Measurements from ENCODE around the gene TAB2.
"Not testable (repeated sequence)": the region's sequence is repeated elsewhere in the genome, so short reads cannot be mapped to it uniquely, and the experiment has no call there.

TAB2 gene

DNA sequence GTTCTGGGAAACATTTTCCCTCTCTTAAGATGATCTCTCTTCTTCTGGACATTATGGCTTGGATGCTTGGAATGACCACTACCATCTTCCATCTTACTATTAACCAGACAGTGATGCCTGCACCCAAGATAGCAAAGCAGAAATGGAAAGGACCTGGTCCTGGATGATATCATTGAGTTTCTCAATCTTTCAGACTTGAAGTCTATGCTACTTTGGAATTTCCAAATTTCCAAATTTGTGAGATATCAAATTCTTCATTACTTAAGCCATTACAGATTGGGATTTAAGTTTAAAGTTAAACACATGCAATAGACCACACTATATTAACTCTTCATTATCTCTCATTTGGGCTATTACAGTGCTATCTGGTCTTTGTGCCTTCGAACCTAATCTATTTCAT, 3.7 kb upstream of the TAB2 start:
- no peak for DNase-seq

DNA sequence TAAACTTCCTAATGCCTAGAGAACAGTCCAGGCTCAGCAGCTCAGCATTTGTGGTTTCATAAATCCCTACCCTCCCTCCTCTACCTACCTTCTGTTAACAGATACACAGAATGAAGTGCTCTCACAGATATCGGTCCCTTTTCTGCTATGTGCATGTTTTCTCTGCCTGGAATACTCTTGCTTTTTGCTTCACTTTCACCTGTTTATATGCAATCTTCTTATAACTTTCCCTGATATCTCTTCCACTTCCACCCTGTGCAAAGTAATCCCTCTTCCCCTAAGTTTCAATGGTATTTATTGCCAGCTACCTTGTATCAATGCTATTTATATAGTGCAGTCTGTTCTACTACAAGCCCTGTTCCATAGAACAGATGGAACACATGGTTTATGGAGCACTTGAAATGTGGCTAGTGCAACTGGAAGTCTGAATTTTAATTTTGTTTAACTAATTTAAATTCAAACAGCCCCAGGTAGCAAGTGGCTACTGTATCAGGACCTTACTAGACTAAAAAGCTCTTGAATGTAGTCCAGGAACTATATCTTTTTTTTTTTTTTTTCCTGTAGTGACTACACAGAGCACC, 3.1 kb upstream of the TAB2 start:
- DNase-seq, result no peak

DNA sequence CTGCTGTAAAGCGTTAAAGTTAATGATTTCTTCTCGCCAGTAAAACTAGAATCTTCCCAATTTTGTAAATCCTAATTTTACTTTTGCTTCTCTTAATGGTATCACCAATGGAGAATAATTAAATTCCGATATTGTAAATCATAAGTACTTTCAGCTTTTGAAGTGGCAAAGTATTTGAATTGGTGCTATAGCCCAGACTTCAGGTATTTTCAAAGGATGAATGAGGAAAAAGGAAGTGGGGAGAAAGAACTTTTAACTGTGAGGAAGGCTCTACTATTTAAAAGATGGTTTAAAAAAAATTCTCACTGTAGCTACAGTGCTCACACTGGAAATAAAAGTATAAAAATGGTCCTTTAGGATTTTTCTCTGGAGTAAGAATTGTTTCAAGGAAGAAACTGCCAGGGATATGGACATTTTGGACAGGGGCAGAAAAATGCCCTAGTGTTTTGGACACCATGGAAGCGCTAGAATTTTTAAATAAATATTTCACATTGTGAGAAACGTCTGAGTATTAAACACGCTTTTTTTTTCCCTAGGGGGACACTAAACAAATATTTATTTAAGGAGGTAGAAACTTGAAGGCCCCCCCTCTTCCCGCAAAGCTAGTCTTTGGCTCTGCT, 1.3 kb upstream of the TAB2 start:
- no peak for DNase-seq

DNA sequence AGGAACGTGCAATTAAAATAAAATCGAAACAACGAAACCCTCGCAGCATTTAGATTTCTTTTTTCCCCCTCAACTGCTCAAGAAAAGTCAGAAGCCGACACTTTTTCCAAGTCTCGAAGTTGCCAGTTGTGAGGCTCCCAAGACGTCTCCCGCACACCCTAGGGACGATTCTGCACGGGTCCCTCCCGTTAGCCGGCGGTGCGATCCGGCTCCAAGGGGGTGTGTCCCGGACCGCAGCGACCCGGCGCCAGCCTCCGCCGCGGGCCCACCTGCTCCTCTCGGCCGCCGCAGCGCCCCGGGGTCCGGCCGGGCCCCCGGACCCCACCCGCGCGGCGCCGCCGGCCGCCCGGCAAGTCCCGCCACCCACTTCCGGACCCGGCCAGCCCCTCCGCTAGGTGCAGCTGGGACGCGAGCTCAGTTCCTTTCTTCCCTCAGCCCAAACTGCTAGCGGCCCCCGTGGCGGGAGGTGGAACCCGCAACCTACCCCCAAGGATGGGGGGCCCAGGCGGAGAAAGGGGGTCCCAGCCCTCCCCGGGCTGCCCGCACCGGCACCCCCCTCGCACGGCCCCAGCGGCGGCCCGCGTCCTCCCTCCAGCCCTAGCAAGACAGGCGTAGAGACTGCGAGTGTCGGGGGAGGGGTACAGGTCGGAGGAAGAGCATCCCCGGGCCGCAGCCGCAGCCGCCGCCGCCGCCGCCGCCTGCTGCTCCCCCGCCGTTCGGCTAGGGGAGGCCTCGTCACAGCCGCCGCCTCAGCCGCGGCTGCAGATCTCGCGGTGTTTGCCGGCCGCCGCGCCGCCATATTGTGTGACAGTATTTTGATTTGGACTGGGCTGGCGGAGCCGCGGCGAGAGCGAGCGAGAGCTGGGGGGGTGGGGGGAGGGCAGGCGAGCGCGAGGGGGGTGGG, 520 bp upstream of the TAB2 start:
- peak; percentile 90 for DNase-seq

DNA sequence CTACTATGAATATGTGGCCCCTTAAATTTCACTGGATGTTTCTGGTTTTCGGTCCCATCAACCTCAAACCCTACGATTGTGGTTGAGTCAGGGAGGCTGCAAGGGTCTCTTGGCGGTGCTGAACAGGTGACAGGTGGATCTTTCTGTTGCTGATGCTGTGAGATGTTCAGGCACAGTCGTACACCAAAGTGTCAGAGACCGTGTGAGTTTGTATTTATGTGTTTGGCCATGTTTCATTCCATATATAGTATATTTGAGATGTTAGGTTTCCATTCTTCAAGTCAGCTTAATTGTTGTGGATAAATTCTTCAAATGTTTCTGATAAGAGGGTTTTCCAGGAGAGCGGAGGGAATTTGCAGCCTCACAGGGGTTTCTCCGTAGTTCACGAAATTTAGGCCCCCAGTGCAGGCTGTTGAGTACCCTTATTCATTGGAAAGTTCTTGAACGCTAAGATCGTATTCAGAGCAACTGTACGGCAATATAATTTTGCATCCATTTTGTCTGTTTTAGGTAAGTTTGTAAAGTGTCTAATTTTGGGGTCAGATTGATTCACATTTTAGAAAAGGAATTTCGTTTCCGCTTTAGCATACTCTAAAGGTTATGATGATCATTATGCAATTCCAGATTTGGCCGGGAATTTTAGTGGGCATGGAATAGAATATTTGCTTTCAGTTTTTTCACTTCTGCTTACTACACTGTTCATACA, 1.2 kb downstream of the TAB2 start:
- DNase-seq, result no peak

DNA sequence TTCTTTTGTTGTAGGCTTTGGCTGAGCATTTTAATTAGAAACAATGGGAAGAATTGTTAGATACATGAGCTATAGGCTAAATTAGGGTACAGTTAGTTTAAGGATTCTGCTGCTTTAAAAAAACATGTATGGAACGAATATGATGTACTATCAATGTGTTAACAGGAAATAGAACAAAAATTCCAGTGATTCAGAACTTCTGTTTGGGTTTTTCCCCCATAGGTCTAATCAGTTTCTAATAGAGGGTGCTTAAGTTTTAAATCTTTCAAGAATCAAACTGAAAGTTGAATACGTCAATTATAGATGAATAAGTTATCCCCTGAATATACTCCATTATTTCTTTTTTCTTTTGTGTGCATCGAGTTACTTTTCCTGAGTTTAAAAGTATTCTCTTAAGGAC, 1.9 kb downstream of the TAB2 start:
- DNase-seq, result no peak

DNA sequence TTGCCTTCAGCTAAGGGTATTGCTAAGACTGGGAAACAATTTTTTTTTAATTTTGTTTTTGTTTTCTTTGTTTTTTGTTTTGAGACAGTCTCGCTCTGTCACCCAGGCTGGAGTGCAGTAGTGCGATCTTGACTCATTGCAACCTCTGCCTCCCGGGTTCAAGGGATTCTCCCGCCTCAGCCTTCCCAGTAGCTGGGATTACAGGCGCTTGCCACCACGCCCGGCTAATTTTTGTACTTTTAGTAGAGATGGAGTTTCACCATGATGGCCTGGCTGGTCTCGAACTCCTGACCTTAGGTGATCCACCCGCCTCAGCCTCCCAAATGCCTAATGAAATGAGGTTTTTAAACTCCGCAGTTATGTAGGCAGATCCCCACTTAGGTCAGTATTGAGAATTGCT, 2.5 kb downstream of the TAB2 start:
- DNase-seq, result not testable (repeated sequence)

DNA sequence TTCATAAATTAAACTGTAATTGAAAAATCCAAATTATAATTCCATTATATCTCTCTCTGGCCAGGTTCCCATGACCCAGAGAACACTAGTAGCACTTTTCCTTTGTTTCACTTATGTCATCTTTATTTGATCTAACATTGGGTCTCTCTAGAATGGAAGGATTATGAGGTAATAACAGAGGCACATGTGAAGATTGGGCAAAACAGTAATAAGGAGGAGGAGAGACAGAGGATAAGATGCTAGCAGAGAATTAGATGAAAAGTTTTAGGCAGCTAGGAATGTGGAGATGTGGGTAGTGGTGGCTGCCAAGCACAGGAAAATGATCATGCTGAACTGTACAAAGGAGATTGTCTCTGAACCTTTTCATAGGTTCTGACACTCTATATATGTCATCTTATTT, 3.3 kb downstream of the TAB2 start:
- DNase-seq, result no peak

DNA sequence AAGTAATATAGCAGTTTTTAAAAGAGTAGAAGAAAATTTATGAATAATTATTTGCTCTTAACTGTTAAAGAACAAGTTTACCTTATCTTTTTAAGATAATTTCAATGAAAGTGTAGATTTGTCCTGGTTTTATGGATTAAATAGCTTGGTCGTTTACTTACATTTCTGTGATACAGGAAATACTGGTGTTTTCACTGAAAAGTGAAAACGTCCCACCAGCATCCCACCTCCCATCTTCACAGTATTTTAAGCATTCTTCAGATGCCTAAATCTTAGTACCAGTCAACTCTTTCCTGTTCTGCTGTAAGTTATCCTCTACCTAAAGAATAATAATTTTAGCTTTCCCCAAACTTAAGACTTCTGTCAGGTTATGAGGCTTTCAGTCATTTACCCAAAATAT, 5.8 kb downstream of the TAB2 start:
- no peak for DNase-seq

DNA sequence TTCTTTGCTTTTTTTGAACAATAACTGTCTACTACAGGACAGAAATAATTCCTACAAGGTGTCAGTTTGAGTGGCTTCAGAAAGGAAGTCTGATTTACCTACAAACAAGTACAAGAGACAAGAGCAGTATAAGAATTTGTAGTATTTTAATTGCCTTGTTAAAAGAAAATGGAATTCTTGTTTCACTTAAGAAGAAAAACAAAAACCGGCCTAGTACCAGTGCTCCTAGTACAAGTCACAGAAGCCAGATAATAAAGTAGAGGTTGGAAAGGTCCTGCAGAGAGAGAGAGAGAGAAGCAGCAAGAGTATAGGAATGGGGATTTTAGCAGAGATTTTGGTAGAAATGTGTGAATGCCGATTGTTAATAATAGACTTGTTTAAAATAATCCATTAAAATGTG, 6.4 kb downstream of the TAB2 start:
- no peak for DNase-seq

DNA sequence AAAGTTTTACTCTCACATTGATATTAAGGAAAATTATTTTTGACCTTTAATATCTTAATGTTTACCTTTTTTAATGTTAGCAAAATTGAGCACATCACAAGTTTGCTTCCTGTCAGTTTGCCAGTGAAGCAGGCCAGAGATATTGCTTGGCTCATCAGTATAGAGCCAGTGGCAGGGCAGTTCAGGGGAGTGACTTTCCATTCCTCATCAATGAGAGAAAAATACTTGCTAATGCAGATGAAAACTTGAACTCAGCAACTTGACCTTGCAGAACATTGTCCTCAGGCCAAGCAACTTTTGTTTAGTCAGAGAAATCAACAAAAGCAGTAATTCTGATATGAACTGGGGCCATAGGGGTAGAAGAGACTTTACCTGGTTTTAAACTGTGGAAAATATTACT, 6.9 kb downstream of the TAB2 start:
- DNase-seq, result no peak

DNA sequence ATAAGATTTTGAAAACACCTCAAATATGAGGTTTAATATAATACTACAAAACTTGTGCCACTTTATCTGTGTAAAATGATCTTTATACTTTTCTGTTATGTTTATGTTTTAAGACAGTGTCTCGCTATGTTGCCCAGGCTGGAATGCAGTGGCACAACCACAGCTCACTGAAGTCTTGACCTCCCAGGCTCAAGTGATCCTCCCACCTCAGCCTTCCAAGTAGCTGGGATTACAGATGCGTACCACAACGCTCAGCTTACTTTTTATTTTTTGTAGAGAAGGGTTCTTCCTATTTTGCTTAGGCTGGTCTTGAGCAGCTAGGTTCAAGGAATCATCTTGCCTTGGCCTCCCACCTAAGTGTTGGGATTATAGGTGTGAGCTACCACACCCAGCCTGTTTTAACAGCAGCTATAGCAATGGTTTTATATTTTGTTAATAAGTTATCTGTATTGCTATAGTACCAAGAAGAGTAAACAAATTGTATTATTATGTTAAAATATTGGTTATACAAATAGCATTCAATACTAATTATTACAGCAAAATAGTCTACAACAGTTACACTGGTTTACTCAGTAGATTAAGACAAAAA, 8.2 kb downstream of the TAB2 start:
- no peak for DNase-seq

DNA sequence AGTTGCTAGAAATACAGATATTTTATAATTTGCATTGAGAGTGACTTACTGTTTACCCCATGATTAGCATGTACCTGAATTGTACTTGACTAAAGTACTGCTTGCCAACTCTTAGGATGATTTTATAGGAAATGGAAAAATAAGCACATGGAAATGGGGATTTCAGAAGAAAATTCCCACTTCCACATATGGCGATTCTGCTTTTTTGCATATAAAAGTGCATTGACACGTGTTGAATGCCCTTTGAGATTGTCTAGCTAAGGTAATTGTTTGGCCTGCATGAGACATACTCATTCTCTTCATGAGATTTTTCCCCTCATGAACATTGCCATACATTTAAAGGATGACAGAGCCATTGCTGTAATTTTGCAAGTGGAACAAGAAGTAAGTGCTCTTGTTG, 10.1 kb downstream of the TAB2 start:
- DNase-seq, result no peak

DNA sequence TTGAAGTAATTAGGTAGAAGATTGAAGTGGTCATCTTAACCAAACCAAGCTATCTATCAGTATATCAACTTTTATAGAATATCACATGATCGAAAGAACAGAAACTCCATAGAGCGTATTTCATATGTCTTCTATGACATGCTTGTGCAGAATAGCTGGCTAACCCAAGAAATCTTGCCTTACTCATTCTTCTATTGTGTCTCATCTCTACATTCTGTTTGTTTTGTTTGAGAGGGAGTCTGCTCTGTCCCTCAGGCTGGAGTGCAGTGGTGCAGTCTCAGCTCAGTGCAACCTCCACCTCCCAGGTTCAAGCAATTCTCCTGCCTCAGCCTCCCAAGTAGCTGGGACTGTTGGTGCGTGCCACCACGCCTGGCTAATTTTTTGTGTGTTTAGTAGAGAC, 10.6 kb downstream of the TAB2 start:
- no peak for DNase-seq

DNA sequence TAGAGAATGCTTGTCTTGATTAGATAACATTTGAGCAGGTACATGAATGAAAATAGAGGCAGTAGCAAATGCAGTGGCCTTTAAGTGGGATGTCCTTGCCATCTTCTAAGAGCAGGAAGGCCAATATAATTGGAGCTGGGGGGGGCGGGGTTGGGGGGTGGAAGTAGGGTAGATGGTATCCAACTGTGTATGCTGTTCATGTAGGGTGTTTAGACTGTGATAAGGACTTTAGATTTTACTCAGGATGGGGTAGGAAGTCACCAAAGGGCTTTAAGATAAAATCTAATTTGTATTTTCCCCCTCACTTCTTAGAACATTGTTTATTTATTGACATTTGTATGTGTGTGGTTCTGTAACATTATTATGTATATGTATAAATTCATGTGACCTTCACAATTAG, 12.0 kb downstream of the TAB2 start:
- no peak for DNase-seq

DNA sequence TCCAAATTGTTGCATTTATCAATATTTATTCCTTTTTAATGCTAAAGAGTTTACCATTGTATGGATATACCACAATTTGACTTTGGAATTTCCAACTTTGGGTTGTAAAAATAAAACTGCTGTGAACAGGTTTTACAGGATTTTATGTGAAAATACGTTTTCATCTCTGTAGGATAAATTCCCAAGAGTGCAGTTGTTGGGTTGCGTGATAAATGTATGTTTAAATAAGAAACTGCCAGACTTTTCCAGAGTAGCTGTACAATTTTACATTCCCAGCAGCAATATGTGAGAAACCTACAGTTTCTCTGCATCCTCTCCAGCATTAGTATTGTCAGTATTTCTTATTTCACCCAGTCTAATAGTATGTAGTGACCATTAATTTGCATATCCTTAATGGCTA, 12.6 kb downstream of the TAB2 start:
- no peak for DNase-seq

DNA sequence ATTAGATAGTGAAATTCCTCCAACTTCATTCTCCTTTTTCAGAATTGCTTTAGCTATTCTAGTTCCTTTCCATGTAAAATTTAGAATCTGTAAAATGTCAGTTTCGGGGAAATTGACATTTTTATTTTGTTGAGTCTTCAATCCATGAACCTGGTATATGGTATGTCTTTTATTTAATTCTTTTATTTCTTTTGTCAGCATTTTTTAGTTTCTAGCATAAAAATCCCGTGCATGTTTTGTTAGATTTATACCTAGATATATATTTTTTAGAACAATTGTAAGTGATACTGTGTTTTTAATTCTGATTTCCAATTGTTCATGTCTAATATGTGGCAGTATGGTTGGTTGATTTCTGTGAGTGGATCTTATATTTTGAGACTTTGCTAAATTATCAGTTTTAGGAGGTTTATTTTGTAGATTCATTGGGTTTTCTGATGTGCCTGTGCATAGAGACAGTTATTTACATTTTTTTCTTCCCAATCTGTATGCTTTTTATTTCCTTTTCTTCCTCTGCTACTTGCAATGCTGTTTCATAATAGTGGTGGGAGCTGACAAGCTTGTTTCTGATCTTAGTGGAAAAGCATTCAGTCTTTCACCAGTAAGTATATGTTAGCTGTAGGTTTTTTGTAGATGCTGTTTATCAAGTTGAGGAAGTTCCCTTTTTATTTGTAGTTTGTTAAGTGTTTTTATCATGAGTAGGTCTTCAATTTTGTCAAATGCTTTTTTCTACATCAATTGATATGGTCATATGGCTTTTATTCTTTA, 13.7 kb downstream of the TAB2 start:
- no peak for DNase-seq

DNA sequence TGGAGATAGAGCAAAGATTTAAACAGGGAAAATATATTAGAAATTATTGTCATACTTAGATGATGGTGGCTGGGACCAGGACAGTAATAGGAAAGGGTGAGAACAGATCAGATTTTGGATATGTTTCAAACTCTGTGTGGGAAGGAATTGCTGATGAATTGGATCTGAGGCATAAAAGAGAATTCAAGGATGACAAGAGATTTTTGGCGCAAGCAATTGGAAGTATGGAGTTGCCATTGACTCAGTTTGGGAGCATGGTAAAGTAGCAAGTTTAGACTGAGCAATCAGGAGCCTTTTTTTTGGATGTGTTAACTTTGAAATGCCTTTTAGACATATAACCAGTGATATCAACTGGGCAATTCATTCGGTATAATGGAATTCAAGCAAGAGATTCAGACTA, 14.4 kb downstream of the TAB2 start:
- DNase-seq, result no peak

DNA sequence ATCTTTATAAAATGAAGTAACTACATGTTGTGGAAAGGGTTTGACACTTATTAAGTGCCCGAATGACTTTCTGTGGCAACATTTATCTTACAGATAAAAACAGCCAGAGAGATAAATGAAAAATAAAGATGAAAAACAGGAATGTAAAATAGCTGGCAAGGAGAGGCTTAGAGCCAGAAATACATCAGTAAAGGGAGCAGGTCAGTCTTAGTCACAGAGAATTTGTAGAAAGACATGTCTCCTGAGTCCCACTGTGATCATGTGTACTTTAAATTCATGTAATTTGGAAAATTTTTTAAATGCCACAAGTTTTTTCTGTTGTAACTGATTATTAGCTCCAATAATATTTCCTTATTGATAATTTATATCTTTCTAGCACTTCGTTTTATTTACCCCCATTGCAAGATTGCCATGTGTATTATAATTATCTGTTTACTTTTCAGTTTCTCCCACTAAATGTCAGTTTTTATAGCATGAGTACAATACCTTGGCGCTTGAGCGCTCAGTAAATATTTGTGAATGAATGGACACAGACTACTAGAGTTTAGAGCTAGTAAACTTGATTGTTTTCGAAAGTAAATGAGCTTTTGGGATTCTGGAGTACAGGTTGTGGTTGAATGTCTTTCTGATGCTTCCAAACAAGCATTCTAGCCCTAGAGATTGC, 15.2 kb downstream of the TAB2 start:
- DNase-seq, result no peak

DNA sequence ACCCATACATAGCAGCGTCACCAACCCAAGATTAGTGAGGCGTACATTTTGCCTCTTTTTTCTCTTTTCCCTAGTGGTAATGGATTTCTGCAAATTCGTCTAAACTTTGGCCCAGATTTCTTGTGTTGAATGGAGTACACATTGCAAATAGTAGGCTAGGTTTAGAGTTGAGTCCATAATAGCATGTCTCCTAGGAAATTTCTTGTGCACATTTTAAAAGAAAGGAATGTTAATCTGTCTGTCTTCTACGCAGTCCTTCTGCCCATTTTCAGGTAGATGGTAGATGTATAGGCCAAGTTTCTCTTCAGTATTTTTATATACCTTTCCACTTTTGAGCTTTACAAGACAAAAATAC, 15.7 kb downstream of the TAB2 start:
- DNase-seq, result no peak

DNA sequence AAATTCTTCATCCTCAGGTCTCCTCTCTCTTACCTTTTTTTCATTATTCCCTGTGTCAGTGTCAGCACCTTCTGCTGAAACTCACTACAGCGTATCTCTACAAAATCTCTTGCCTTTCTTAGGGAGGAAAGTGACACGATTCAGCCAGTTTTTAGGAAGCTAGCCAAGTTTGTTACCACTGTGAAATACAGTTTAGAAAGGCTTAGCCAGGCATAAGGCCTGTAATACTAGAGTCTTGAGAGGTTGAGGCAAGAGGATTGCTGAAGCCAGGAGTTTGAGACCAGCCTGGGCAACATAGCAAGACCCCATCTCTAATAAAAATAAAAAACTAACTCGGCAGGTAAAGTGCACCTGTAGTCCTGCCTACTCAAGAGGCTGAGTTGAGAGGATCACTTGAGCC, 16.7 kb downstream of the TAB2 start:
- DNase-seq, result no peak

DNA sequence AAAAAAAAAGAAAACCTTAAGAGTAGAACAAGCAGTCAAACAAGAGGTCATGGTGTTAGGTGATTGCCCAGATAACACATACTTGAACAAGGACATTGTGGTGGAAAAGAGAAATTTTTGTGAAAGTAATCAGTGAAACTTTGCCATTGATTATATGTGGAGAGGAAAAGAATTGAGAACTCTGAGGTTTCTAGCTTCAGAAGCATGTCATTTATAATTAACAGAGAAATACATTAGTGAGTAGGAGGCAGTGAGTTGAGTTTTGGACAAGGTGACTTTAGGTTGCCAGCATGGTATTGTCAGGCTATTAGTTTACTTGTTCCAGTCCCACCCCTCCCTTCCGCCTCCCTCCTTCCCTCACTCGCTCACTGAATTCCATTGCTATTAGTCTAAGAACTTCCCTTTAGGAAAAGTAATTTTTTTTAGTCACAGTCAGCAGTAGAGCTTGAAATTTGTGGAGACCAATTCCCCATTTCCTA, 17.2 kb downstream of the TAB2 start:
- no peak for DNase-seq
